Measurements from ENCODE around the gene CAP1.

DNA sequence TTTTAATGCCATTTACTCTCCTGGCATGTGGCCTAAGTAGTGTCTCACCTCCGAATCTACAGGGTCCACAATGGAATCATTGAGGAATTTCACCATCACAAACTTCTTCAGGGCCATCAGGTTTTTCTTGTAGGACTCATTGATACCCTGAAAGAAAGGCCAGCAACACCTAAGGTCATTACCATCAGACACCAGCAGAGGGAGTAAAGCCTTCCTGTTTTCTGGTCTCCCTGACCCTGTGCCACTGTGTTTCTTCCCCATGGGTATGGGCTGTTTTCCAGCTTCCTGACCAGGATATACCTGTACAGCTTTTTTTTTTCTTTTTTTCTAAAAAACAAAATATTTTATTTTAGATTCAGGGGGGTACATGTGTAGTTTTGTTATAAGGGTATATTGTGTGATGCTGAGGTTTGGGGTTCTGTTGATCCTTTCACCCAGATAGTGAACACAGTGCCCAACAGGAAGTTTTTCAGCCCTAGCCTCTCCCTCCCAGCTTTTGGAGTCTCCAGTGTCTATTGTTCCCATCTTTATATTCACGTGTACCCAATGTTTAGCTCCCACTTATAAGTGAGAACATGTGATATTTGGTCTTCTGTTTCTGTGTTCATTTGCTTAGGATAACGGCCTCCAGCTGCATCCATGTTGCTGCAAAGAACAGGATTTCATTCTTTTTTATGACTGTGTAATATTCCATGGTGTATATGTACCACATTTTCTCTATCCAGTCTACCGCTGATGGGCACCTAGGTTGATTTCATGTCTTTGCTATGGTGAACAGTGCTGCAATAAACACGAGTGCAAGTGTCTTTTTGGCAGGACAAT lies 38.2 kb downstream of the CAP1 start:
- TF ChIP-seq, protein P1, sequence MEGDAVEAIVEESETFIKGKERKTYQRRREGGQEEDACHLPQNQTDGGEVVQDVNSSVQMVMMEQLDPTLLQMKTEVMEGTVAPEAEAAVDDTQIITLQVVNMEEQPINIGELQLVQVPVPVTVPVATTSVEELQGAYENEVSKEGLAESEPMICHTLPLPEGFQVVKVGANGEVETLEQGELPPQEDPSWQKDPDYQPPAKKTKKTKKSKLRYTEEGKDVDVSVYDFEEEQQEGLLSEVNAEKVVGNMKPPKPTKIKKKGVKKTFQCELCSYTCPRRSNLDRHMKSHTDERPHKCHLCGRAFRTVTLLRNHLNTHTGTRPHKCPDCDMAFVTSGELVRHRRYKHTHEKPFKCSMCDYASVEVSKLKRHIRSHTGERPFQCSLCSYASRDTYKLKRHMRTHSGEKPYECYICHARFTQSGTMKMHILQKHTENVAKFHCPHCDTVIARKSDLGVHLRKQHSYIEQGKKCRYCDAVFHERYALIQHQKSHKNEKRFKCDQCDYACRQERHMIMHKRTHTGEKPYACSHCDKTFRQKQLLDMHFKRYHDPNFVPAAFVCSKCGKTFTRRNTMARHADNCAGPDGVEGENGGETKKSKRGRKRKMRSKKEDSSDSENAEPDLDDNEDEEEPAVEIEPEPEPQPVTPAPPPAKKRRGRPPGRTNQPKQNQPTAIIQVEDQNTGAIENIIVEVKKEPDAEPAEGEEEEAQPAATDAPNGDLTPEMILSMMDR (IDR thresholded peaks at IDR 0.05), result peak; percentile 85
- TF ChIP-seq ZFX (IDR thresholded peaks at IDR 0.05; ENCODE audit: borderline replicate concordance), result no peak
